ENCODE data around the gene DNAH6. TPM values are rescaled to one million over a fixed set of nuclear protein-coding genes. Genes with fewer than 3 reads are reported as not detected.

The DNAH6 gene
- total RNA-seq, 1 experiment from 2014 or later, result under 0.01 TPM

GRCh38 chr2:84654414-84654813 is 138.1 kb downstream of the DNAH6 start:
- in situ Hi-C loops (cut with HindIII; ENCODE audit: low sequenced_read_pairs), result no loop called here
- no peak for DNase-seq (ENCODE audit: low spot score)

DNA sequence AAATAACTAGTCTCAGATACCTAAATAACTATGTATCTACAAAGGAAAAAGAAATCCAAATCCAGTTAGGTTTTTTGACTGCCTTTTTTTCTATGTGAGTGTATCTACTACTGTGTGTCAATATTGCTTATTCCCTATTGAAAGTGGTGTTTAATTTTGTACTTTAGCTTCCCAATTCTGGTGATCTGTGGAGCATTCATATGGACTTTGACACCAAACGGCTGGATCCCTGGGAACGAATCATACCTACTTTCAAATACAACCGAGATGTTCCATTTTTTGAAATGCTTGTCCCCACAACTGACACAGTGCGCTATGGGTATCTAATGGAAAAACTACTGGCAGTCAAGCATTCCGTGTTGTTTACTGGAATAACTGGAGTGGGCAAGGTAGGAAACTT is 152.8 kb downstream of the DNAH6 start:
- no peak for DNase-seq (ENCODE audit: low spot score)
- in situ Hi-C loops (cut with HindIII; ENCODE audit: low sequenced_read_pairs), result no loop called here

DNA sequence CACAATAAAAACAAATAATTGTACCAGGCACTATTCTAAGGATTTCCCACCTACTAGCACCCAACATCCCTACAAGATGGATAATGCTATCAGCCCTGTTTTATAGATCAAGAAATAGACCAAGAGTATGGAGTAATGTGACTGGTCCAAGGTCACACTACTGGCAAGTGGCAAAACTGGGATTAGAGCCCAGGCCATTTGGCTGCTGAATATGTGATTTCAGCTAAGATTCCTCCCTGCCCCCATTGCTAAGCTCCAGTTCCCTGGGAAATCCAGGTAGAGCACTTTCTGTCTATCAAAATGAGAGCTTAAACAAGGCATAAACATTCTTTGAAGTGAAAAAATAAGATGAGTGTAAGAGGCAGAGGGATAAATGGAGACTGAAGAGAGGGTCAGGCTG is 157.8 kb downstream of the DNAH6 start:
- DNase-seq (ENCODE audit: low spot score), result no peak
- in situ Hi-C loops (cut with HindIII; ENCODE audit: low sequenced_read_pairs), result no loop called here

DNA sequence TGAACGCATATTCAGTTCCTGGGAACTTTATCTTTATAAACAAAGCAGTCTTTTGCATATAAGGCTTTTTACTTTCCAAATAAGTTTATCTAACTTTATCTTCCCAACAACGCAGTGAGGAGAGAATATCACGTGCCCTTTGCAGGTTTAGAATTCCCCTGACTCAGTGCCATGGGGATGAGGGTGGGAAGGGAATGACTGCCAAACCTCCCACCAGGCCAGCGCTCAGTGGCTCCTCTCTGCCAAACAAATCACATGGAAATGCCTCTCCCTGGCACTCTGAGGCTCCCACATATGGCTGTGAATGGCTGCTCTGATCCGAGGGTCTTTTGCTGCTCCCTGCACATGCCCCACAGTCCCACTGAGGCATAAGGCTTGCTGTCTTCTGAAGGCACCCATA is 158.3 kb downstream of the DNAH6 start:
- in situ Hi-C loops (cut with HindIII; ENCODE audit: low sequenced_read_pairs), result no loop called here
- DNase-seq (ENCODE audit: low spot score), result no peak

DNA sequence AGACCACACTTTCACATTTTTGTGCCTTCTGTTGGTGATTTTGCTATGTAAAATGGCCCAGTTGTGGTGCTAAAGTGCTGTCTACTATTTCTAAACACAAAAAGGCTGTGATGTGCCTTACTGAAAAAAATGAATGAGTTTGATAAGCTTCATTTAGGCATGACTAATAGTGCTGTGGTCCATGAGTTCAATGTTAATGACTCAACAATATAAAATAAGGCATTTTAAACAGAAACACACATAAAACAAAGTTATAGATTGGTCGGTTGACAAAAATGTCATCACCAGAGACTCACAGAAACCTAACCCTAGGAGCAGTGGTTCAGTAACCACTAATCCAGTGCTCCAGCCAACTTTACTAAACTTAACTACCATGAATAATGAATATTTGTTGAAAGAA is 160.0 kb downstream of the DNAH6 start:
- in situ Hi-C loops (cut with HindIII; ENCODE audit: low sequenced_read_pairs), result no loop called here
- no peak for DNase-seq (ENCODE audit: low spot score)

- no peak for DNase-seq (ENCODE audit: low spot score)
- in situ Hi-C loops (cut with HindIII; ENCODE audit: low sequenced_read_pairs), result no loop called here
These were observed 161.9 kb downstream of the DNAH6 start for GRCh38 chr2:84678214-84678613.

DNA sequence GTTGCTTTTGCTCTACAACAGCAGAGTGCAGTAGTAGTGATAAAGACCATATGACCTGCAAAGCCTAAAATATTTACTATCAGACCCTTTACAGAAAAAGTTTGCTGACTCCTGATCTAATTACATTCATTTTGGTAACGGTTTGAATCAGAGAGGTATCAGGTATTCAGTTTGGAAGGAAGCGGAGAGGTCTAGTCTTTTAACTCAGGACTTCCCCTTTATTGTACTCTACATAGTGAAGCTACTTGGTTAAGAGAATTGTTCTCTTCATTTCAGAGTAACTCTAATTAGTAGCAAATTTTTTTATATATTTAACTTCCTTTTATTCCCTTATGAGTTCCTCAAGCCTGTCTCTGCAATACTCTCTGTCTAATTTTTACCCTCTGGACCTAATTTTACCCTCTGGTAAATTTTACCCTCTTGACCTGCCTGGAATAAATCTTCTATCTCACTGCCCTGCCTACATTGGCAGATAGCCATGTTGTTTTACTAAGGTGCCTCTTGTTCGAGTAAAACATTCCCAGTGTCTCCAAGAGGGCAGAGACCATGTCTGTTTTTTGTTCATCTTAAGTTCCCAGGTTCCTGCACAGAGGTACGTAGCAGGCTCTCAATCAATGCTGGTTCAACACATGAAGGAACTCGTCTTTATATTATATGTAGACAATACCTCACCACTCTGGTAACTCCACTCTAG is 170.6 kb downstream of the DNAH6 start:
- in situ Hi-C loops (cut with HindIII; ENCODE audit: low sequenced_read_pairs), result no loop called here
- no peak for DNase-seq (ENCODE audit: low spot score)

DNA sequence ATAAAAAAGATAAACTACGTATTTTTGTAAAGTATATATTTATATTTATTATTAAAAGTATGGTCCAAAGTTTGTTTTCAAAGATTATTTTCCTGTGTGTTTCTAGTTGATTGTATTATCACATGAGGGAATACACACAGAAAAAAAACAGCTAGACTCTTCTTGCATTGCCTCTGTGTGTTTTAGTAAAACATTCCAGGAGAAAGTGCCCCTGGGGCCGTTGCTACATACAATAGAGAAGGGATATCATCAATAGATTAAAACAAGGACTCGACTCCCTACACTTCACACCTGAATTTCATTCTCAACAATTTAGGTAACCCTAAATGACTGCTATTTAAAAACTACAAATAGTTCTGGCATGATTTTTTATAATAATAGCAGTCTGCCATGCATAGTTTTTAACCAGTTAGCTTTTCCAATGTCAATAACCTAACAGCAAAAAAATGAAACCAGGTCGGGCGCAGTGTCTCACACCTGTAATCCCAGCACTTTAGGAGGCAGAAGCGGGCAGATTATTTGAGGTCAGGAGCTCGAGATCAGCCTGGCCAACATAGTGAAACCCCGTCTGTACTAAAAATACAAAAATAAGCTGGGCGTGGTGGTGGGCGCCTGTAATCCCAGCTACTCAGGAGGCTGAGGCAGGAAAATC is 171.3 kb downstream of the DNAH6 start:
- no peak for DNase-seq (ENCODE audit: low spot score)
- in situ Hi-C loops (cut with HindIII; ENCODE audit: low sequenced_read_pairs), result no loop called here

DNA sequence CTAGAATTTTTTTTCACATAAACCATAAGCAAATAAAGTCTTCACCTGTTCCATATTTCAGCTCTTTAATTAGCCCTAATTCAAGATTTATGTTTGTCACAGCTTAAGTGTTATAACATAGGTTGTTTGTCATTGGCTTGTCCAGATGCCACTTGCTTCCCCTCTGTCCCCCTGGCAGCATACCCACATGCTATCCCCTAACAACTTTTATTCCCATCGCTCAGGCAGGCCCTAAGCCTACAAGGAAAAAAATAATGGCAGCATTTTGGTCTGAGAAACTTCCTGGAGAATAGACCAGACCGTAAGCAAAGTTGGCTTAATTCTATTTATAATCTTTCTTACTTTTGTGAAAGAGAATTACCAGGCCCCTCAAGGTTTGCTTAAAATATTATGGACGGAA is 173.9 kb downstream of the DNAH6 start:
- in situ Hi-C loops (cut with HindIII; ENCODE audit: low sequenced_read_pairs), result no loop called here

GRCh38 chr2:84694088-84694622 is 177.9 kb downstream of the DNAH6 start:
- in situ Hi-C loops (cut with HindIII; ENCODE audit: low sequenced_read_pairs), result no loop called here
- DNase-seq (ENCODE audit: low spot score), result no peak

More for the DNA sequence above, 173.9 kb downstream of the DNAH6 start:
- DNase-seq (ENCODE audit: low spot score), result no peak

DNA sequence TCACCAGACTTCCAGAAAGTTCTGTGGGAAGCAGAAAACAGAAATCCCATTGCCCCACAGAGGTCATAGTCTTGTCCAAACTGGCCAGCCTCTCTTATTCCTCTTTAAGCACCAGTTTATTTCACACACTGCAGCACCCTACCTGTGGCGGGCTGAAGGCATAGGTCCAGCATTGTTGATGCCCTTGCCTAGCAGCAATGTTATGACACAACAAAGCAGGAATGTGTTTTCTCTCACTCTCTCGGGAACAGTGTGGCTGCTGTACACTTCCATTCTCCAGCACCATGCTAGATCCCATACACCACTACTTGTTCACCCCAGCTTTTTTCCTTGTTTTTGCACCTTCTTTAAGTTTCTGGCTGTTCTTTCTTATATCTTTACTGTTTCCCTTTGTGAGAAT is 181.6 kb downstream of the DNAH6 start:
- no peak for DNase-seq (ENCODE audit: low spot score)

DNA sequence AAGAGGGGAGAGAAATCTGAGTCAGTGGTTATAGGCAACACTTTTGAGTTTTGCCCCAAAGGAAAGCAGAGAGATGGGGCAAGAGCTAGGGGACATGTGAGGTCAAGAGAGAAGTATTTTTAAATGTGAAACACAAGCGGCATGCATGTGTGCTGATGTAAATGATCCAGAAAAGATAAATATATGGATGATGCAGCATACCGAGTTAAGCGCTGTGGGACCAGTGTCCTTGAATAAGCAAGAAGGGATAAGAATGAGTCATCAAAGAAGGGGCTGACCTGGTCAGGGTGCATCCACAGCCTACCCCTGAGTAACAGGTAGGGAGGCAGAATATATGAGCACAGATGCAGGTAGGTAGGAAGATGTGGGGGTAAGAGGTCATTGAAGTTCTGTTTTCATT is 183.7 kb downstream of the DNAH6 start:
- in situ Hi-C loops (cut with HindIII; ENCODE audit: low sequenced_read_pairs), result no loop called here
- DNase-seq (ENCODE audit: low spot score), result no peak

More for the DNA sequence above, 181.6 kb downstream of the DNAH6 start:
- in situ Hi-C loops (cut with HindIII; ENCODE audit: low sequenced_read_pairs), result no loop called here

DNA sequence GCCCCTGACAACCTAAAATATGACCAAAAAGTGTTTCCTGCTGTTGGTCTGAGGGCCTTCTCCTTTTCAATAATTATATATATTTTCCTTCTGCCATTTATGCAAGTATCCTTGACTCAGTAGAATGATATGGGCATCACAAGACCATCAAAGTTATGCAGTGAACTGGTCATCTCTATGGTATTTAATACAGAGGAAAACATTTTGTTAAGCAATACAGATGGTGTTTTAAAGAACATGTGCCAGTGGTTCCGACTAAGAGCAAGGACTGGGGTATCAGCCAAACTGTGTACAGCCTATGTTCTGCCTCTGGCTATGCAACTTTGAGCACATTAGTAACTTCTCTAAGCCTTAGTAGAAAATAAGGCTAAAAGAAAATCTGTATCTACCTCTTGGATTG is 185.6 kb downstream of the DNAH6 start:
- in situ Hi-C loops (cut with HindIII; ENCODE audit: low sequenced_read_pairs), result no loop called here
- no peak for DNase-seq (ENCODE audit: low spot score)

- no peak for DNase-seq (ENCODE audit: low spot score)
- in situ Hi-C loops (cut with HindIII; ENCODE audit: low sequenced_read_pairs), result no loop called here
These were observed 186.6 kb downstream of the DNAH6 start for GRCh38 chr2:84702941-84703340.

DNA sequence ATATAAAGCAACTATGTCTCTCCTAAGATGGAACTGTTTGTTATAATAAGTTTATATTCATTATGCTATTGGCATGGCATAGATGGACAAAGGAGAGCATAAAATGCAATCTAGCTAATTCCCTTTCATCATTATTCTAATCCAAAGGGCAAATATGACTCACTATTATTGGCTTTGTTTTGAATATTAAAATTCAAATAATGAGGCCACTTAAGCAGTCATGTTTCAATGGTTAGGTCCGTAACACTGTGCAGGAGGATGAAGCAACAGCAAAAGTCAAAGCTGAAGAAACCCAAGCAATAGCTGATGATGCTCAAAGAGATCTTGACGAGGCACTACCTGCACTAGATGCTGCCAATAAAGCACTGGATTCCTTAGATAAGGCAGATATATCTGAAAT is 187.5 kb downstream of the DNAH6 start:
- DNase-seq (ENCODE audit: low spot score), result no peak
- in situ Hi-C loops (cut with HindIII; ENCODE audit: low sequenced_read_pairs), result no loop called here

DNA sequence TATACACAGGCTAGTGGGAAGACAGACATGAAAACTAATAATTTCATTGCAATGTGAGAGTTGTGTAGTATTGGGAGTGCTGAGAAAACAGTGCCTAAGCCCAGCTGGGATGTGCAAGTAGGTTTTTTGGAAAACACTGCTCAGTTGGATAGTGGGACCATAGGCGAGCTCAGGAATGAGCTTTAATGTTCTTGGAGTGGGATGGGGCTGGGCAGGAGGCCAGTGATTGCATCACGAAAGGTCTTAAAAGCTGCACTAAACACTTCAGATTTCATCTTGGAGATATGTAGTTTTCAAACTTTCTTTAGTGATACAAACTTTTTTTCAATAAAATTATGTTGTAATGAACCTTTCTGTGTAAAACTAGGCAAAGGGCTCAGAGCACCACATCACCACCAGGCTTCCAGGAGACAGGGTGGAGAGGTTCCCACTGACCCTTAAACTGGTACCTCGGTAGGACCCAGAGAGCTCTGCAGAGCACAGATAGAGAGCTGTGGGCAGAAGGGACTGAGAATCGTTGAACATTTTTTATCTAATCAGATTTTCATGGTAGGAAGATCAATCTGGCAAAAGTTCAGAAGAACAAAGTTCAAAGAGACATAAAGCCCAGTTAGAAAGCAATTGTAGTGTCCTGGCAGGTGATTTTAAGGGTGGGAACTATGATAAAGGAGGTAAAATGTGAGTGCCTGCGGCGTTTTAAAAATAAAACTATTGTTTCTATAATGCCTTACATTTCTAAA is 188.4 kb downstream of the DNAH6 start:
- in situ Hi-C loops (cut with HindIII; ENCODE audit: low sequenced_read_pairs), result loop anchor here (5.0 kb wide), 1 partner anchor 83 kb away; no protein-coding TSS in a partner anchor
- no peak for DNase-seq (ENCODE audit: low spot score)

GRCh38 chr2:84705858-84706257 is 189.6 kb downstream of the DNAH6 start:
- DNase-seq (ENCODE audit: low spot score), result no peak
- in situ Hi-C loops (cut with HindIII; ENCODE audit: low sequenced_read_pairs), result loop anchor here (5.0 kb wide), 1 partner anchor 81 kb away; no protein-coding TSS in a partner anchor

DNA sequence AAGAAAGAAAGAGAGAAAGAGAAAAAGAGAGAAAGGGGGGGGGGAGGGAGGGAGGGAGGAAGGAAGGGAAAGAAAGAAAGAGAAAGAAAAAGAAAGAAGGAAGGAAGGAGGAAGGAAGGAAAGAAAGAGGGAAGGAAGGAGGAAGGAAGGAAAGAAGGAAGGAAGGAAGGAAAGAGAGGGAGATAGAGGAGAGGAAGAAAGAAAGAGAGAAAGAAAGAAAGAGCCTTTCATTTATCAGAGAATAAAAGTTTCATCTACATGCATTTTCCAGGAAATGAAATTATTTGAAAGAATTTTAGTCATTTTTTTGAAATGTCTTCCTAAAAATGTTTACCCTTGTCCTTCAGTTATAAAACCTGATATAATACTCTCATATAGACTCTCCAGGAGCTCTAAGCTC is 192.1 kb downstream of the DNAH6 start:
- DNase-seq (ENCODE audit: low spot score), result no peak
- in situ Hi-C loops (cut with HindIII; ENCODE audit: low sequenced_read_pairs), result loop anchor here (5.0 kb wide), 1 partner anchor 79 kb away; no protein-coding TSS in a partner anchor

- in situ Hi-C loops (cut with HindIII; ENCODE audit: low sequenced_read_pairs), result no loop called here
- no peak for DNase-seq (ENCODE audit: low spot score)
These were observed 195.4 kb downstream of the DNAH6 start for GRCh38 chr2:84711651-84712050.

DNA sequence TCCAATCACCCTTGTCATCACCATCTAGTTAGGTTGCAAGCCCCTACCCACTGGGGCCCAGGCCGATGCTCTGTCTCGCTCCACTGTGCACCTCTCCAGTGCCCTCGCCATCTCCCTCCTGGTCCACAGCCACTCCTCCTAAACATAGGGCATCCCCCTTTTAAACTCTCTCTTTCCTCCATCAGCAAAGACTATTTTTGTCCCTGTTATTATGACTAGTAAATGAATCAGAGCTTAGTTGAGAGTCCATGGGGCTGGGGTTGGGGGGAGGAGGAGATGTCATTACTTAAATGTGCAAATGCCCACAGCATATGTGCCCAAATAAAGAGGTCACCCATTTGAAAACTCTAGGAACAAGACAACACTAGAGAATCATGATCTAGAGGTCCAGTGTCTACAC is 197.1 kb downstream of the DNAH6 start:
- DNase-seq (ENCODE audit: low spot score), result no peak
- in situ Hi-C loops (cut with HindIII; ENCODE audit: low sequenced_read_pairs), result no loop called here

All from G401 (cell line).